GM23338 (cell line): ENCODE results near the gene TMEM132D. TPM values are rescaled to one million over a fixed set of nuclear protein-coding genes. Genes with fewer than 3 reads are reported as not detected.

Source experiments
- ATAC-seq: fragments of 200-7000 bp; cut with Tn5 transposase; 3 replicates; pipeline ENCODE4 v1.9.1; 2020
- DNase-seq: peaks from one replicate; pipeline ENCODE4 v3.0.0-alpha.2; 2015; ENCODE audit warnings: low spot score
- H2AFZ ChIP-seq: fragments of 200-600 bp; sonication (generic); 2 replicates; pipeline ENCODE4 v1.8.0; 2016; ENCODE audit warnings: antibody characterized with exemption, mild to moderate bottlenecking, moderate library complexity
- H3F3A ChIP-seq: fragments of 200-600 bp; sonication (generic); replicated peaks from 2 replicates; pipeline ENCODE4 v1.8.0; 2017; ENCODE audit warnings: antibody characterized with exemption, mixed run types, low read depth
- H3K27ac ChIP-seq: fragments of 200-600 bp; sonication (generic); 2 replicates; pipeline ENCODE4 v1.6.1; 2016; ENCODE audit warnings: low read depth
- H3K27me3 ChIP-seq: fragments of 200-600 bp; sonication (generic); 2 replicates; pipeline ENCODE4 v1.8.0; 2016; ENCODE audit warnings: mild to moderate bottlenecking, mixed run types, moderate library complexity; ENCODE audit not compliant: insufficient read depth
- H3K36me3 ChIP-seq: fragments of 200-600 bp; sonication (generic); 2 replicates; pipeline ENCODE4 v1.8.0; 2016; ENCODE audit warnings: mild to moderate bottlenecking; ENCODE audit not compliant: insufficient read depth
- H3K4me1 ChIP-seq: fragments of 200-600 bp; sonication (generic); 2 replicates; pipeline ENCODE4 v1.8.0; 2016; ENCODE audit warnings: mild to moderate bottlenecking, moderate library complexity; ENCODE audit not compliant: insufficient read depth
- H3K4me2 ChIP-seq: fragments of 200-600 bp; sonication (generic); 2 replicates; pipeline ENCODE4 v1.7.1; 2017; ENCODE audit warnings: mixed run types
- H3K4me3 ChIP-seq: fragments of 200-600 bp; sonication (generic); 2 replicates; pipeline ENCODE4 v1.6.1; 2016; ENCODE audit warnings: mixed run types
- H3K79me2 ChIP-seq: fragments of 200-600 bp; sonication (generic); replicated peaks from 2 replicates; pipeline ENCODE4 v1.8.0; 2017; ENCODE audit warnings: mild to moderate bottlenecking; ENCODE audit not compliant: insufficient read depth
- H3K9me2 ChIP-seq: fragments of 200-600 bp; sonication (generic); 2 replicates; pipeline ENCODE4 v1.8.0; 2017; ENCODE audit not compliant: insufficient read depth
- H4K20me1 ChIP-seq: fragments of 200-600 bp; sonication (generic); replicated peaks from 2 replicates; pipeline ENCODE4 v1.8.0; 2017; ENCODE audit warnings: mild to moderate bottlenecking; ENCODE audit not compliant: insufficient read depth
- H3K27ac Mint-ChIP-seq: 2 replicates; pipeline ENCODE4 v1.8.0; 2020; ENCODE audit warnings: inconsistent platforms, mild to moderate bottlenecking, moderate library complexity, mixed read lengths
- H3K27me3 Mint-ChIP-seq: 3 replicates; pipeline ENCODE4 v1.8.0; 2022; ENCODE audit warnings: low read depth, mild to moderate bottlenecking, moderate library complexity, mixed read lengths, inconsistent platforms; ENCODE audit not compliant: insufficient read depth, poor library complexity
- H3K36me3 Mint-ChIP-seq: 3 replicates; pipeline ENCODE4 v1.8.0; 2021; ENCODE audit warnings: low read depth, mild to moderate bottlenecking, inconsistent platforms, moderate library complexity, mixed read lengths
- H3K4me1 Mint-ChIP-seq: 3 replicates; pipeline ENCODE4 v1.8.0; 2020; ENCODE audit warnings: mild to moderate bottlenecking, inconsistent platforms, mixed read lengths
- H3K4me3 Mint-ChIP-seq: 3 replicates; pipeline ENCODE4 v1.8.0; 2021; ENCODE audit warnings: moderate library complexity, mild to moderate bottlenecking, inconsistent platforms, mixed read lengths
- H3K9me3 Mint-ChIP-seq: 3 replicates; pipeline ENCODE4 v1.8.0; 2020; ENCODE audit warnings: moderate library complexity, mild to moderate bottlenecking, inconsistent platforms, mixed read lengths
- CREB1 ChIP-seq: fragments of 250-450 bp; sonication (Bioruptor Pico); IDR thresholded peaks from 2 replicates; pipeline ENCODE4 v1.5.0; 2020; ENCODE audit warnings: low read depth, mild to moderate bottlenecking, moderate library complexity
- CTCF ChIP-seq, 2 experiments: fragments of 200-600 bp in 1 of 2; sonication (generic) in 1 of 2; conservative IDR thresholded peaks; 2 replicates each; pipeline versions ENCODE4 v1.5.1 to v1.6.1; 2016 to 2017; ENCODE audit warnings: antibody characterized with exemption in 2 of 2, low read depth in 2 of 2, mild to moderate bottlenecking in 2 of 2, moderate library complexity in 1 of 2
- EZH2 ChIP-seq: fragments of 200-600 bp; sonication (generic); IDR thresholded peaks from one replicate; pipeline ENCODE4 v1.8.0; 2017; ENCODE audit warnings: antibody characterized with exemption, mild to moderate bottlenecking, low read depth; ENCODE audit not compliant: unreplicated experiment
- EZH2phosphoT487 ChIP-seq: fragments of 200-600 bp; sonication (generic); IDR thresholded peaks from one replicate; pipeline ENCODE4 v1.8.1; 2018; ENCODE audit warnings: antibody characterized with exemption; ENCODE audit not compliant: unreplicated experiment
- JUNB ChIP-seq: IDR thresholded peaks from one replicate; pipeline ENCODE4 v1.6.1; 2016; ENCODE audit warnings: antibody characterized with exemption; ENCODE audit not compliant: unreplicated experiment
- NANOG ChIP-seq: IDR thresholded peaks from 2 replicates; pipeline ENCODE4 v1.6.1; 2016; ENCODE audit warnings: antibody characterized with exemption, borderline replicate concordance
- POLR2AphosphoS5 ChIP-seq: IDR thresholded peaks from 2 replicates; pipeline ENCODE4 v1.6.1; 2016; ENCODE audit warnings: antibody characterized with exemption, low read depth
- REST ChIP-seq: IDR thresholded peaks from one replicate; pipeline ENCODE4 v1.6.1; 2018; ENCODE audit warnings: antibody characterized with exemption; ENCODE audit not compliant: unreplicated experiment
- STAT1 ChIP-seq: IDR thresholded peaks from one replicate; pipeline ENCODE4 v1.6.1; 2016; ENCODE audit warnings: antibody characterized with exemption; ENCODE audit not compliant: unreplicated experiment
- ZNF114 ChIP-seq: fragments of 250-450 bp; sonication (Bioruptor Pico); IDR thresholded peaks from 2 replicates; pipeline ENCODE4 v1.5.0; 2020; ENCODE audit warnings: mild to moderate bottlenecking, moderate library complexity
- ZNF462 ChIP-seq: fragments of 250-450 bp; sonication (Bioruptor Pico); IDR thresholded peaks from 2 replicates; pipeline ENCODE4 v1.5.0; 2020; ENCODE audit warnings: mild to moderate bottlenecking, moderate library complexity
- polyA plus RNA-seq: library from polyadenylated mRNA; unstranded; fragments of >200 nt; fragmentation: Nextera tagmentation; extraction: Ambion mirVana; gene quantifications from 2 replicates; pipeline ENCODE4 v1.2.1, GENCODE V29; 2016
- total RNA-seq: library from RNA; depleted of rRNA; stranded (reverse); fragments of >200 nt; shearing (Covaris generic); gene quantifications from 2 replicates; pipeline ENCODE4 v1.2.3, GENCODE V29; 2014
- TF ChIP-seq, protein P1 (sequence below): IDR thresholded peaks from 2 replicates; pipeline ENCODE4 v1.6.1; 2016; ENCODE audit warnings: antibody characterized with exemption

TMEM132D gene
- total and polyA plus RNA-seq, 2 experiments from 2014 or later: 0.44 to 5.3 TPM

- TF ChIP-seq REST: no peak
Observed at GRCh38 chr12:129614221-129614885, 289.5 kb downstream of the TMEM132D start (continued).

GRCh38 chr12:129613314-129613713 is 290.5 kb downstream of the TMEM132D start:
- Histone ChIP-seq H3K27me3 (no peaks in the 10 kb centered on the region), H4K20me1 (no peaks in the 10 kb centered on the region), H3F3A (no peaks in the 10 kb centered on the region), H3K9me2 (no peaks in the 10 kb centered on the region), H3K4me3 (no peak overlapping the region), H3K27ac (no peak overlapping the region), H3K4me2 (no peak overlapping the region), H3K4me1 (no peaks in the 10 kb centered on the region), H3K36me3 (0 out of 2 replicates have a peak, but pooled peaks cover 3% of the 10 kb centered on the region), H2AFZ (no peak overlapping the region), H3K79me2 (no peaks in the 10 kb centered on the region)
- peaks cover 11% of the 10 kb centered on the region for H3K27me3 Mint-ChIP-seq
- no peak overlapping the region for H3K4me3 Mint-ChIP-seq
- H3K9me3 Mint-ChIP-seq: peaks cover 94% of the 10 kb centered on the region
- H3K4me1 Mint-ChIP-seq: no peaks in the 10 kb centered on the region
- no peak overlapping the region for H3K27ac Mint-ChIP-seq
- ATAC-seq (no peak), DNase-seq (no peak)
- peaks cover 49% of the 10 kb centered on the region for H3K36me3 Mint-ChIP-seq
- no peak for TF ChIP-seq EZH2
- TF ChIP-seq, protein P1, sequence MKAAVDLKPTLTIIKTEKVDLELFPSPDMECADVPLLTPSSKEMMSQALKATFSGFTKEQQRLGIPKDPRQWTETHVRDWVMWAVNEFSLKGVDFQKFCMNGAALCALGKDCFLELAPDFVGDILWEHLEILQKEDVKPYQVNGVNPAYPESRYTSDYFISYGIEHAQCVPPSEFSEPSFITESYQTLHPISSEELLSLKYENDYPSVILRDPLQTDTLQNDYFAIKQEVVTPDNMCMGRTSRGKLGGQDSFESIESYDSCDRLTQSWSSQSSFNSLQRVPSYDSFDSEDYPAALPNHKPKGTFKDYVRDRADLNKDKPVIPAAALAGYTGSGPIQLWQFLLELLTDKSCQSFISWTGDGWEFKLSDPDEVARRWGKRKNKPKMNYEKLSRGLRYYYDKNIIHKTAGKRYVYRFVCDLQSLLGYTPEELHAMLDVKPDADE: no peak
- TF ChIP-seq JUNB: no peak
- no peak for TF ChIP-seq ZNF114 (CRISPR knock-in tag)
- no peak for TF ChIP-seq POLR2AphosphoS5
- TF ChIP-seq CREB1: no peak
- TF ChIP-seq STAT1: no peak
- TF ChIP-seq ZNF462: no peak
- no peak for TF ChIP-seq NANOG
- TF ChIP-seq CTCF (conservative IDR thresholded peaks at IDR 0.05; ENCODE audit: low read depth in 2 of 2): no peak
- TF ChIP-seq EZH2phosphoT487: no peak
